Type B pancreatic cell (in vitro differentiated cells): ENCODE data around the gene ACAT2. TPM values are rescaled to one million over a fixed set of nuclear protein-coding genes. Genes with fewer than 3 reads are reported as not detected.
A peak's percentile ranks its signal among the peaks of the same experiment; 100 is the strongest.
"Not testable (repeated sequence)": the region's sequence is repeated elsewhere in the genome, so short reads cannot be mapped to it uniquely, and the experiment has no call there.

Experiments
- DNase-seq: peaks from one replicate; pipeline ENCODE4 v3.0.0; 2021; ENCODE audit warnings: mixed read lengths; ENCODE audit not compliant: unreplicated experiment; ENCODE audit errors: extremely low spot score
- H3K27ac Mint-ChIP-seq: 2 replicates; pipeline ENCODE4 v1.8.0; 2021; ENCODE audit warnings: mild to moderate bottlenecking, mixed read lengths
- H3K27me3 Mint-ChIP-seq: 2 replicates; pipeline ENCODE4 v1.8.0; 2021; ENCODE audit warnings: mixed read lengths
- H3K36me3 Mint-ChIP-seq: 2 replicates; pipeline ENCODE4 v1.8.0; 2021; ENCODE audit warnings: mixed read lengths
- H3K4me1 Mint-ChIP-seq: one replicate; pipeline ENCODE4 v1.8.0; 2021; ENCODE audit warnings: mixed read lengths; ENCODE audit not compliant: unreplicated experiment
- H3K4me3 Mint-ChIP-seq: 2 replicates; pipeline ENCODE4 v1.8.0; 2021; ENCODE audit warnings: mild to moderate bottlenecking, mixed read lengths
- H3K9me3 Mint-ChIP-seq: 2 replicates; pipeline ENCODE4 v1.8.0; 2021; ENCODE audit warnings: mixed read lengths
- total RNA-seq: library from RNA; stranded (reverse); gene quantifications from 2 replicates; pipeline ENCODE4 v1.2.1, GENCODE V29; 2021; ENCODE audit warnings: low replicate concordance
- TF ChIP-seq, protein P1 (sequence below): fragments of 200-600 bp; sonication (generic); conservative IDR thresholded peaks from 2 replicates; pipeline ENCODE4 v1.5.0; 2021; ENCODE audit warnings: antibody characterized with exemption, mild to moderate bottlenecking

The ACAT2 gene
- total RNA-seq, 1 donor from 2014 or later: 67.4 TPM

DNA sequence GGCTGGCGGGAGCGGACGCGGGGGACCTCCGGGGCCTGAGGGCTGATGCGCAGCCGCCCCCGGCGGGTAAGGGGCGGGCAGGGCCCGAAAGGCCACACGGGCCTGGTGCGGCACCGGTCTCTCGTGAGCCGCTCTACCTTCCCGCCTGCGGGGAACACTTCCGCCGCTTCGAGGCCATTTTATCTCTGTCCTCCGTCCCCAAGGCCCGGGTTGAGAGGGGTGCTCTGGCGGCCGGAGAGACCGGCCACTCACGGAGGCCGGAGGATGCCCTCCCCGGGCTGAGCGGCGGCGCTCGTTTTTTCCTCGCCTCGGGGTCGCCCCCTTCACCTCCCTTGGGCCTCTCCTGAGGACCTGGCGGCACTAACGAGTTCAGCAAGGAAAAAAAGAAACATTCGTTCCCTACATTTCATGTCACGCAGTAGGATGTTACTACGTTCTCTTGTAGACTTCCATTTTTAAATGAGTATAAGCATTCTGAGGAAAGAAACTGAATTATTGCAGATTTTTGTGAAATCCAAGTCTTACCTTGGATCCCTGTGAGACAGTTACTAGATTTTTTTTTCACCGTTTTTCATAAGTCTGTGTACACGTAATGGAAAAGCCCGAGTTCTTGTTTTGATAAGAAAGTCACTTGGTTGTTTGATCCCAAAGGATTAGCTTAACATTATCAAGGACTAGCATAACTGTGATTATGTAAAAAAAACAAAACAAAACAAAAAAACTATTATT lies 34.0 kb upstream of the ACAT2 start:
- Mint-ChIP-seq H3K36me3 (peaks cover 19% of the 10 kb centered on the region), H3K27me3 (peaks cover 3% of the 10 kb centered on the region), H3K4me3 (peak overlapping the region; percentile 95), H3K4me1 (peaks cover 21% of the 10 kb centered on the region), H3K9me3 (peaks cover 5% of the 10 kb centered on the region), H3K27ac (peak overlapping the region; percentile 95)
- DNase-seq: no peak
- TF ChIP-seq, protein P1, sequence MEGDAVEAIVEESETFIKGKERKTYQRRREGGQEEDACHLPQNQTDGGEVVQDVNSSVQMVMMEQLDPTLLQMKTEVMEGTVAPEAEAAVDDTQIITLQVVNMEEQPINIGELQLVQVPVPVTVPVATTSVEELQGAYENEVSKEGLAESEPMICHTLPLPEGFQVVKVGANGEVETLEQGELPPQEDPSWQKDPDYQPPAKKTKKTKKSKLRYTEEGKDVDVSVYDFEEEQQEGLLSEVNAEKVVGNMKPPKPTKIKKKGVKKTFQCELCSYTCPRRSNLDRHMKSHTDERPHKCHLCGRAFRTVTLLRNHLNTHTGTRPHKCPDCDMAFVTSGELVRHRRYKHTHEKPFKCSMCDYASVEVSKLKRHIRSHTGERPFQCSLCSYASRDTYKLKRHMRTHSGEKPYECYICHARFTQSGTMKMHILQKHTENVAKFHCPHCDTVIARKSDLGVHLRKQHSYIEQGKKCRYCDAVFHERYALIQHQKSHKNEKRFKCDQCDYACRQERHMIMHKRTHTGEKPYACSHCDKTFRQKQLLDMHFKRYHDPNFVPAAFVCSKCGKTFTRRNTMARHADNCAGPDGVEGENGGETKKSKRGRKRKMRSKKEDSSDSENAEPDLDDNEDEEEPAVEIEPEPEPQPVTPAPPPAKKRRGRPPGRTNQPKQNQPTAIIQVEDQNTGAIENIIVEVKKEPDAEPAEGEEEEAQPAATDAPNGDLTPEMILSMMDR: no peak

DNA sequence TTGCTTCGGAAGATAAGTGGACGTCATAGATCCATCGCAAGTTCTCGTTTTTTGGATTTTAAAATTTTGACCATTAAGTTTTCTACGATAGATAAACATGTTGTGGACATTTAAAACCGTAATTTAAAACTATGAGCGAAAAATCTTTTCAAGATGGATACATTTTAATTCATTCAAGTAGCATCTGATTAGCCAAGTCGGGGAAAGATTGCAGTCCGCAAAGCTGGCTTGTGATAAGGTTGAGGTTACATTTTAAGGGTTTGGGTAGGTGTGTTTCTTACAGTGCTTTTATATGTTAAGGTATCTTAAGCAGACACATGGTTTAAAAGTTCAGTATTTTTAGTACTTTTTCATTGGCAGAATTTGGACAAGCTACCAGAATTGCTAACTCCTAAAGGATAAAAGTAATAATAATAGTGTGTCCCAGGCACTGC lies 33.3 kb upstream of the ACAT2 start:
- DNase-seq: no peak
- TF ChIP-seq, protein P1: no peak
- H3K36me3 Mint-ChIP-seq: peaks cover 14% of the 10 kb centered on the region
- no peaks in the 10 kb centered on the region for H3K9me3 Mint-ChIP-seq
- peak overlapping the region; percentile 95 for H3K4me3 Mint-ChIP-seq
- H3K27me3 Mint-ChIP-seq: peaks cover 3% of the 10 kb centered on the region
- peaks cover 16% of the 10 kb centered on the region for H3K4me1 Mint-ChIP-seq
- peak overlapping the region; percentile 95 for H3K27ac Mint-ChIP-seq

DNA sequence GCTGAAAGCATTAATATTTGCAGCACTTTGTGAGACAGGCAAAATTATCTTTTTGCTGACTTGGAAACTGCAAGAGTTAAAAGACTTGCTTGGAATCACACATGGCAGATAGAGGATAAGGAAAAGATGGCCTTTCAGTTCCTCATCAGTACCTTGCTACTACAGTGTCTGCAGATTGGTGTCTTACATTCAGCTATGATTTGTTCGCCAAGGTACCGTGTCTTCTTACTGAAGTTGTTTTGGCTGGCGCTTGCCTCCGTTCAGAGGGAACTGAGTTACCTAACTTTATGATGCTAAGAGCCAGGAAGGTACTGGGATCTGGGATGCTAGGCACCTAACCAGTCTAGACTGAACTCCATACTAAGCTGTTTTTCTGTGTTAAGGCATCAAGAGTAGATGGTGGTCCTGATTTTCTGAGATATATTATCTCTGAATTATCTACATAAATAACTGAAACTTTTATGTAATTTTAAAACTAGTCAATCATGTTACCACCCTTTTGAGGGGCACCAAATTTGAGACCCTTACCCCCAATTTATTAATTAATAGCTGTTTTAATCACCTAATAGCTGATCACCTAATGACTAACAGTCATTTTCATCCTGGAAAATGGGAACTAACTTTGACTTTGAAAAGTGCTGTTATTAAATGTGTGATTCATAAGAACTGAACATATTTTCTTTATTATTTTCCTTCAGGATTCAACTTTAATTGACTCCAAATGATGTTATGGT lies 32.1 kb upstream of the ACAT2 start:
- H3K27ac Mint-ChIP-seq: peak overlapping the region; percentile 95
- peaks cover 3% of the 10 kb centered on the region for H3K27me3 Mint-ChIP-seq
- peak overlapping the region; percentile 95 for H3K4me3 Mint-ChIP-seq
- peaks cover 16% of the 10 kb centered on the region for H3K4me1 Mint-ChIP-seq
- TF ChIP-seq, protein P1: no peak
- peaks cover 10% of the 10 kb centered on the region for H3K36me3 Mint-ChIP-seq
- H3K9me3 Mint-ChIP-seq: no peaks in the 10 kb centered on the region
- DNase-seq: no peak

DNA sequence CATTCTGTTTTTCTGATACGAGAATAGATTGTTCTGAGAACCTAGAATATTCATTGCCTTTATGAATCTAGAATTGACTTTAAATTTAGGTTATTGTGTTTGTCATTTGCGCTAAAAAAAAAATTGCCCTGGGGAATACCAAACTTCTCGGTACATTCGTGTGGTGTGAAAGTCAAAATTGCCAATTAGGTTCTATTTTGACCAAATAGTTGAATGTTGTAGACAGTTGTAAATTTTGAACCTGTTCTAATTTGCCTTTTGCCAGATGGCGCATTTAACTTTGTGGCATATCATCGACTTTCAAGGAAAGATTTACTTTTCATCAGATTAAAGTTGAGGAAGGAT lies 31.5 kb upstream of the ACAT2 start:
- peaks cover 10% of the 10 kb centered on the region for H3K36me3 Mint-ChIP-seq
- H3K4me1 Mint-ChIP-seq: peaks cover 16% of the 10 kb centered on the region
- H3K27me3 Mint-ChIP-seq: peaks cover 3% of the 10 kb centered on the region
- H3K9me3 Mint-ChIP-seq: no peaks in the 10 kb centered on the region
- TF ChIP-seq, protein P1: no peak
- peak overlapping the region; percentile 74 for H3K4me3 Mint-ChIP-seq
- no peak overlapping the region for H3K27ac Mint-ChIP-seq
- no peak for DNase-seq

DNA sequence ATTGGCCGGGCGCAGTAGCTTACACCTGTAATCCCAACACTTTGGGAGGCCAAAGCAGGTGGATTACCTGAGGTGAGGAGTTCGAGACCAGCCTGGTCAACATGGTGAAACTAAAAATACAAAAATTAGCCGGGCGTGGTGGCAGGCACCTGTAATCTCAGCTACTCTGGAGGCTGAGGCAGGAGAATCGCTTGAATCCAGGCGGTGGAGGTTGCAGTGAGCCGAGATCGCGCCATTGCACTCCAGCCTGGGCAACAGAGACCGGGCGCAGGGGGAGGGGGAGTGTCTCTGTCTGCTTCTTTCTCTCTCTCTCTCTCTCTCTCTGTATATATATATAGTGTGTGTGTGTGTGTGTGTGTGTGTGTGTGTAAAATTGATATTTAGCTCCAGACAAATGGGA lies 29.3 kb upstream of the ACAT2 start:
- DNase-seq, H3K27ac Mint-ChIP-seq, H3K9me3 Mint-ChIP-seq, H3K36me3 Mint-ChIP-seq, H3K4me3 Mint-ChIP-seq, H3K27me3 Mint-ChIP-seq: not testable (repeated sequence)
- peaks cover 11% of the 10 kb centered on the region for H3K4me1 Mint-ChIP-seq

DNA sequence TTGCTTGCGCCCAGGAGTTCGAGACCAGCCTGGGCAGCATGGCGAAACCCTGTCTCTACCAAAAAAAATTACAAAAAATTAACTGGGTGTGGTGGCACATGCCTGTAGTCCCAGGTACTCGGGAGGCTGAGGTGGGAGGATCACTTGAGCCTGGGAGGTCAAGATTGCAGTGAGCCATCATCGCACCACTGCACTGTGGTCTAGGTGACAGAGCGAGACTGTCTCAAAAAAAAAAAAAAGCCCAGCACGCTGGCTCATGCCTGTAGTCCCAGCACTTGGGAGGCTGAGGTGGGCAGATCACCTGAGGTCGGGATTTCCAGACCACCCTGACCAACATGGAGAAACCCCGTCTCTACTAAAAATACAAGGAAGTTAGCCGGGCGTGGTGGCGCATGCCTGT lies 28.4 kb upstream of the ACAT2 start:
- not testable (repeated sequence) for DNase-seq, H3K36me3 Mint-ChIP-seq, H3K27me3 Mint-ChIP-seq, H3K9me3 Mint-ChIP-seq, H3K4me3 Mint-ChIP-seq, H3K27ac Mint-ChIP-seq
- peaks cover 11% of the 10 kb centered on the region for H3K4me1 Mint-ChIP-seq
